Esophagus squamous epithelium (tissue), 5 donors: ENCODE data around the gene EPHA6. TPM values are rescaled to one million over a fixed set of nuclear protein-coding genes. Genes with fewer than 3 reads are reported as not detected.

Experiments
- DNase-seq: peaks from one replicate; lab custom pipeline; 2025; lab: John Stamatoyannopoulos, UW
- H3K27ac ChIP-seq, 4 donors: fragments of 200-600 bp; sonication (generic); one replicate each; pipeline ENCODE4 v1.5.1; 2016 to 2019; ENCODE audit warnings: mild to moderate bottlenecking in 1 of 4
- H3K27me3 ChIP-seq, 4 donors: fragments of 200-600 bp; sonication (generic); 1 replicate in 3 of 4; 2 replicates in 1 of 4; pipeline versions ENCODE4 v1.5.1 to v1.6.0; 2017 to 2021; ENCODE audit warnings: antibody characterized with exemption in 1 of 4
- H3K36me3 ChIP-seq, 3 donors: fragments of 200-600 bp; sonication (generic); one replicate each; pipeline ENCODE4 v1.5.1; 2016 to 2019
- H3K4me1 ChIP-seq, 3 donors: fragments of 200-600 bp; sonication (generic); one replicate each; pipeline ENCODE4 v1.5.1; 2017 to 2019
- H3K4me3 ChIP-seq, 4 donors: fragments of 200-600 bp; sonication (generic); 1 replicate in 3 of 4; 2 replicates in 1 of 4; pipeline ENCODE4 v1.5.1; 2016 to 2019; ENCODE audit warnings: mild to moderate bottlenecking in 2 of 4, moderate library complexity in 1 of 4
- H3K9me3 ChIP-seq, 3 donors: fragments of 200-600 bp; sonication (generic); one replicate each; pipeline ENCODE4 v1.5.1; 2016 to 2019
- CTCF ChIP-seq, 6 experiments: fragments of 450-650 bp in 4 of 6; fragments of 200-600 bp in 2 of 6; sonication (generic) in 2 of 6; IDR thresholded peaks; one replicate each; pipeline ENCODE4 v1.5.1; 2016 to 2019; ENCODE audit warnings: antibody characterized with exemption in 6 of 6, mild to moderate bottlenecking in 4 of 6, moderate library complexity in 4 of 6
- POLR2A ChIP-seq, 4 donors: fragments of 450-650 bp; IDR thresholded peaks; one replicate each; pipeline ENCODE4 v1.6.1; 2017; ENCODE audit warnings: antibody characterized with exemption in 4 of 4, mild to moderate bottlenecking in 4 of 4, moderate library complexity in 3 of 4
- WGBS, 2 donors: methylation state at CpG; one replicate each; pipeline ENCODE4 v1.1.5; 2018; 5-methylcytosine and 5-hydroxymethylcytosine counted together
- intact Hi-C: fragments of 100-400 bp; cut with DNase I; formaldehyde crosslinking; loops from one replicate; pipeline ENCODE4 v1.15.0; 2022
- total RNA-seq, 4 donors: library from RNA; depleted of rRNA; stranded (reverse); fragments of >200 nt; gene quantifications; one replicate each; pipeline ENCODE4 v1.1.0, GENCODE V29; 2016
- donor health status: DM: yes; HTN: yes; CAD: no.

EPHA6 gene
- total RNA-seq, 4 donors from 2014 or later, result 0.34 to 2.9 (median 1.5) TPM

- DNase-seq, result no peak
- 85 to 91% methylated on average over 4 of the region's 4 CpGs for WGBS, 2 donors
- intact Hi-C loops, result no loop called here
- no peak overlapping the region for H3K4me3 ChIP-seq
- H3K27ac ChIP-seq, result no peak overlapping the region
- H3K27me3 ChIP-seq, result no peaks in the 10 kb centered on the region
- no peaks in the 10 kb centered on the region for H3K36me3 ChIP-seq
- H3K9me3 ChIP-seq, result no peaks in the 10 kb centered on the region
- TF ChIP-seq CTCF (IDR thresholded peaks at IDR 0.05) (no peak), POLR2A (IDR thresholded peaks at IDR 0.05) (no peak)
- no peaks in the 10 kb centered on the region for H3K4me1 ChIP-seq
Measured at GRCh38 chr3:97795951-97796350, 981.6 kb downstream of the EPHA6 start.
